Hippocampal formation (tissue), 2 donors: ENCODE data around the gene C11orf68.
"Not testable (repeated sequence)": the region's sequence is repeated elsewhere in the genome, so short reads cannot be mapped to it uniquely, and the experiment has no call there.

Experiments
- DNase-seq, 2 donors: peaks; one replicate each; lab custom pipeline; 2025; lab: John Stamatoyannopoulos, UW

Gene C11orf68

GRCh38 chr11:65918211-65919140 lies at the start of gene C11orf68:
Gene C11orf68 (minus strand): TSS chr11:65919062. CDS start chr11:65919031, 31 bp downstream.
- no peak for DNase-seq

GRCh38 chr11:65967329-65967934 lies 48.6 kb upstream of the C11orf68 start:
- DNase-seq = no peak

DNA sequence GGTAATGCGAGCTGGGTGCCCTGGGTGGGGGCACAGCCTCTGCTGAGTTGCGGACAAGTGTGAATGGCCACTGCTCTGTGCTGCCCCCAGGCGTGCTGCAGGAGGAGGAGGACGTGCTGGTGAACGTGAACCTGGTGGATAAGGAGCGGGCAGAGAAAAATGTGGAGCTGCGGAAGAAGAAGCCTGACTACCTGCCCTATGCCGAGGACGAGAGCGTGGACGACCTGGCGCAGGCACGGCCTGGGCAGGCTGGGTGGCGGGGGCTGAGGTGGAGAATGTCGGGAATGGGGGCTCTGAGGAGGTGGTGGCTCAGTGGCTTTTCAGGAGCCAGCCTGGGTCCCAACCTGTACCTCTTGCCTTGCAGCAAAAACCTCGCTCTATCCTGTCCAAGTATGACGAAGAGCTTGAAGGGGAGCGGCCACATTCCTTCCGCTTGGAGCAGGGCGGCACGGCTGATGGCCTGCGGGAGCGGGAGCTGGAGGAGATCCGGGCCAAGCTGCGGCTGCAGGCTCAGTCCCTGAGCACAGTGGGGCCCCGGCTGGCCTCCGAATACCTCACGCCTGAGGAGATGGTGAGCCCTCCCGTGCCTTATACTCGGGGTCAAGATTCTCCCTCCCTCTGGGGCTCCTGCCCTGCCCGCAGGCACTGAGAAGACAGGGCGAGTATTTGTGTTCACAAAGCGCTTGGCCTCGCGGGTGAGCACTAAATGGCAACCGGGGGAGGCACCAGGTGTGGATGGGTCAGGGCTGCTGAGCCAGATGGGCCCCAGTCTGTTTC lies 47.3 kb upstream of the C11orf68 start:
- DNase-seq = no peak

- no peak for DNase-seq
Observed at GRCh38 chr11:65964906-65965305, 46.0 kb upstream of the C11orf68 start.

- DNase-seq = peak in 1 of 2 donors; percentile 1
Observed at GRCh38 chr11:65962141-65962564, 43.3 kb upstream of the C11orf68 start.

- peak; percentile 95 to 96 for DNase-seq
Observed at GRCh38 chr11:65961267-65962140, 42.6 kb upstream of the C11orf68 start, which contains the start of gene SART1. Gene SART1 (plus strand): TSS chr11:65961734. CDS start chr11:65961781, 47 bp downstream.

- no peak for DNase-seq
Observed at GRCh38 chr11:65960824-65961266, 42.0 kb upstream of the C11orf68 start.

GRCh38 chr11:65958774-65959420 lies 40.0 kb upstream of the C11orf68 start:
- DNase-seq = no peak

GRCh38 chr11:65958291-65958690 lies 39.4 kb upstream of the C11orf68 start:
- DNase-seq = peak in 1 of 2 donors; percentile 4

DNA sequence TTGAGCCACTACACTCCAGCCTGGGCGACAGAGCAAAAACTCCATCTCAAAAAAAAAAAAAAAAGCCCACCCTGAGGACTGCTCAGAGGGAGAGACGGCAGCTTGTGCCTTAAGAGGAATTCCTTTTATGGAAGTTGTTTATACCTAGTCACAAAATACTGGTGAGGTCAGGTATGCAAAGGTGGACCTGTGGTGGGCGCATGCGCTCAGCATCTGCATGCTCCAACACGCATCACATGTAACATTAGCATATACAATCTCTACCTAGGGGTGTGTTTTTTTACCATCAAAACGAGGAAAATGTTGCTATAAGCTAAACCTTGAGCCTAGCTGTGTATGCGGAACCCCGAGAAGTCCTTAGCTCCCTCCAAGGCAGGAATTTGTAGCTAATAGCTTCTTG lies 35.9 kb upstream of the C11orf68 start:
- DNase-seq = no peak

- no peak for DNase-seq
Observed at GRCh38 chr11:65953471-65953870, 34.6 kb upstream of the C11orf68 start.

GRCh38 chr11:65952052-65952521 lies 33.2 kb upstream of the C11orf68 start:
- DNase-seq = no peak

DNA sequence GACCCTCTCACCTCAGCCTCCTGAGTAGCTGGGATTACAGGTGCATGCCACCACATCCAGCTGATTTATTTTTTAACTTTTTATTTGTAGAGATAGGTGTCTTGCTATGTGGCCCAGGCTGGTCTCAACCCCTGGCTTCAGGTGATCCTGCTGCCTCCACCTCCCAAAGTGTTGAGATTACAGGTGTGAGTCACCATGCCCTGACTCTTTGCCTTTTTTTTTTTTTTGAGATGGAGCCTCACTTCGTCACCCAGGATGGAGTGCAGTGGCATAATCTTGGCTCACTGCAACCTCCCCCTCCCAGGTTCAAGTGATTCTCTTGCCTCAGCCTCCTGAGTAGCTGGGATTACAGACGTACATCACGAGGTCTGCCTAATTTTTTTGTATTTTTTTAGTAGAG lies 32.8 kb upstream of the C11orf68 start:
- not testable (repeated sequence) for DNase-seq

- DNase-seq = not testable (repeated sequence)
Observed at GRCh38 chr11:65950711-65951110, 31.8 kb upstream of the C11orf68 start.

- DNase-seq = no peak
Observed at GRCh38 chr11:65947603-65948125, 28.8 kb upstream of the C11orf68 start.

- no peak for DNase-seq
Observed at GRCh38 chr11:65947133-65947532, 28.3 kb upstream of the C11orf68 start.

- DNase-seq = no peak
Observed at GRCh38 chr11:65946655-65947054, 27.8 kb upstream of the C11orf68 start.

- DNase-seq = no peak
Observed at GRCh38 chr11:65945941-65946558, 27.2 kb upstream of the C11orf68 start.

DNA sequence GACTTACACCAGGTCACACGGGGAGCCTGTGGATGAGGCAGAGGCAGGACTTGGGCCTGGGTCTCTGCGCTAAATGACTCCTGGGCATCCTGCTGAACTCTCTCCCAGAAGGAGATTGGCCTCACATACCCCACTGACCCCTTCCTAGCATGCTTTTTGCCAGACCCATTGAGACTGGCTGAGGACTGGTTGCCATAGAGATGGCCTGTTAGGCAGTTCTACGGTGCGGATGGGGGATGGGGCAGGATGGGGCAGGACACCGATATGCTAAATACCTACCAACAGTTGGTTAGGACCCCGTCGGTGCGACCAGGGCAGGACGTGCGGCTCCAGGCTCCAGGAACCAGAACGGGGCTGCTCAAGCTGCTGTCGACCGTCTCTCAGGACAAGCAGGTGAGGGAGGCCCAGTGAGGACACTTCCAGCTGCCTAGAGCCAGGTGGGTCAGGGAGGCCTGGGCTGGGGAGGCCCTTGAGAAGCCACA lies 26.6 kb upstream of the C11orf68 start, which contains the start of gene TSGA10IP:
Gene TSGA10IP, plus strand, starts transcription at position 51 of the 482 bp plus-strand sequence. Its CDS starts 196 bp downstream, at position 247.
- DNase-seq = no peak
